K562 (cell line): Measurements from ENCODE around the gene SLC2A9. TPM values are rescaled to one million over a fixed set of nuclear protein-coding genes. Genes with fewer than 3 reads are reported as not detected.

ENCODE experiments used
- CTBP1 ChIP-seq: fragments of 450-650 bp; IDR thresholded peaks from 2 replicates; pipeline ENCODE4 v1.6.1; 2016; ENCODE audit warnings: borderline replicate concordance
- GMEB1 ChIP-seq: fragments of 250-450 bp; sonication (Bioruptor Pico); IDR thresholded peaks from 2 replicates; pipeline ENCODE4 v1.4.0; 2020; ENCODE audit warnings: mild to moderate bottlenecking
- HMBOX1 ChIP-seq: sonication (generic); IDR thresholded peaks from 2 replicates; pipeline ENCODE4 v1.6.1; 2016
- MAX ChIP-seq: sonication (generic); formaldehyde crosslinking; IDR thresholded peaks from 2 replicates; pipeline ENCODE4 v1.9.0; 2022; ENCODE audit warnings: mild to moderate bottlenecking, missing genetic modification reagents
- NRF1 ChIP-seq, 2 experiments: fragments of 450-650 bp; IDR thresholded peaks in 1 of 2; conservative IDR thresholded peaks in 1 of 2; 2 replicates each; pipeline ENCODE4 v1.6.1; 2014; ENCODE audit warnings: mild to moderate bottlenecking in 2 of 2
- ZEB2 ChIP-seq: fragments of 450-650 bp; IDR thresholded peaks from 2 replicates; pipeline ENCODE4 v1.6.1; 2016
- ZNF41 ChIP-seq: fragments of 250-450 bp; sonication (Bioruptor Pico); conservative IDR thresholded peaks from 2 replicates; pipeline ENCODE4 v1.4.0; 2020; ENCODE audit warnings: mild to moderate bottlenecking
- ZNF551 ChIP-seq: fragments of 250-450 bp; sonication (Bioruptor Pico); IDR thresholded peaks from 2 replicates; pipeline ENCODE4 v1.5.0; 2021; ENCODE audit warnings: mild to moderate bottlenecking, moderate library complexity
- ZNF699 ChIP-seq: fragments of 250-450 bp; sonication (Bioruptor Pico); IDR thresholded peaks from 2 replicates; pipeline ENCODE4 v1.8.0; 2021; ENCODE audit warnings: mild to moderate bottlenecking, moderate library complexity; ENCODE audit not compliant: insufficient replicate concordance
- polyA plus RNA-seq, 8 experiments: library from polyadenylated mRNA; depleted of rRNA in 4 of 8; stranded (reverse) in 5 of 8; unstranded in 3 of 8; fragments of >200 nt; fragmentation: Nextera tagmentation in 2 of 8; fragmentation: Illumina TruSeq in 1 of 8; extraction: Ambion mirVana in 2 of 8; extraction: Trizol in 1 of 8; gene quantifications; 2 replicates each; pipeline versions ENCODE4 v1.2.1 to v1.2.3, GENCODE V29; 2011 to 2014; ENCODE audit warnings: inconsistent platforms in 1 of 8, missing spikeins in 1 of 8
- total RNA-seq, 7 experiments: library from RNA; depleted of rRNA in 6 of 7; stranded (reverse); fragments of >200 nt in 6 of 7; fragmentation: Illumina TruSeq in 2 of 7; extraction: Trizol in 2 of 7; gene quantifications; 2 replicates each; pipeline versions ENCODE4 v1.2.1 to v1.2.3, GENCODE V29; 2011 to 2021; ENCODE audit warnings: low replicate concordance in 1 of 7

SLC2A9 gene
- total and polyA plus RNA-seq, 9 of the 15 experiments (the other 6 are each of a cell fraction or from before 2014, with no cell fraction given), result 0.15 to 1.9 (median 0.76) TPM

GRCh38 chr4:9925750-9926439 is 95.4 kb downstream of the SLC2A9 start (continued):
- no peak for TF ChIP-seq NRF1 (conservative IDR thresholded peaks at IDR 0.05 in 1 of 2, IDR thresholded peaks at IDR 0.05 in 1 of 2)
- TF ChIP-seq ZNF699 (CRISPR knock-in tag), result no peak
- no peak for TF ChIP-seq MAX (CRISPR knock-in tag)
- no peak for TF ChIP-seq HMBOX1
- 0 out of 2 replicates have a peak, but pooled peaks have one; percentile 21 for TF ChIP-seq ZEB2
- no peak for TF ChIP-seq ZNF551
- TF ChIP-seq CTBP1, result peak; percentile 36; the same call in 1 of the 2 replicates
- TF ChIP-seq ZNF41 (CRISPR knock-in tag), result no peak
- no peak for TF ChIP-seq GMEB1 (CRISPR knock-in tag)
- TF ChIP-seq, all 486 proteins: peak for 39
